CD4-positive, CD25-positive, alpha-beta regulatory T cell (primary cell): ENCODE measurements around the gene HTR1A. TPM values are rescaled to one million over a fixed set of nuclear protein-coding genes. Genes with fewer than 3 reads are reported as not detected.

Experiments used
- ATAC-seq, 2 donors: fragments of 150-1000 bp; cut with Tn5 transposase; one replicate each; pipeline ENCODE4 v1.10.0; 2021; ENCODE audit warnings: low read depth in 2 of 2, moderate number of reproducible peaks in 2 of 2, moderate library complexity in 1 of 2
- DNase-seq, 3 donors: peaks; one replicate each; pipeline versions ENCODE4 v3.0.0 to v3.0.0-alpha.2; 2012 to 2022; ENCODE audit warnings: mixed read lengths in 1 of 3
- H3K27ac ChIP-seq: one replicate; pipeline ENCODE4 v1.7.0; 2013; ENCODE audit warnings: mild to moderate bottlenecking, low read length; ENCODE audit not compliant: insufficient read depth, poor library complexity, severe bottlenecking
- H3K27me3 ChIP-seq: one replicate; pipeline ENCODE4 v1.7.0; 2013; ENCODE audit warnings: low read length; ENCODE audit not compliant: control insufficient read depth, insufficient read depth
- H3K36me3 ChIP-seq: one replicate; pipeline ENCODE4 v1.7.0; 2013; ENCODE audit warnings: mild to moderate bottlenecking, low read length, moderate library complexity; ENCODE audit not compliant: control insufficient read depth, insufficient read depth
- H3K4me1 ChIP-seq: 2 replicates; pipeline ENCODE4 v1.7.0; 2013; ENCODE audit warnings: mild to moderate bottlenecking, low read length; ENCODE audit not compliant: insufficient read depth, control insufficient read depth, poor library complexity, severe bottlenecking
- H3K4me3 ChIP-seq: one replicate; pipeline ENCODE4 v1.7.0; 2013; ENCODE audit warnings: low read depth, mild to moderate bottlenecking, low read length, moderate library complexity
- H3K9me3 ChIP-seq, 2 experiments: 1 replicate in 1 of 2; 2 replicates in 1 of 2; pipeline ENCODE4 v1.7.0; 2013; ENCODE audit warnings: low read length in 2 of 2, mild to moderate bottlenecking in 1 of 2, moderate library complexity in 1 of 2; ENCODE audit not compliant: control insufficient read depth in 2 of 2
- H3K27ac Mint-ChIP-seq, 3 donors: one replicate each; pipeline ENCODE4 v1.8.0; 2020 to 2022; ENCODE audit warnings: mild to moderate bottlenecking in 3 of 3, mixed read lengths in 3 of 3, moderate library complexity in 2 of 3
- H3K27me3 Mint-ChIP-seq: one replicate; pipeline ENCODE4 v1.8.0; 2022; ENCODE audit warnings: mild to moderate bottlenecking, mixed read lengths
- H3K36me3 Mint-ChIP-seq: one replicate; pipeline ENCODE4 v1.8.0; 2020; ENCODE audit warnings: mixed read lengths
- H3K4me1 Mint-ChIP-seq, 4 donors: one replicate each; pipeline ENCODE4 v1.8.0; 2020 to 2022; ENCODE audit warnings: mixed read lengths in 4 of 4, mild to moderate bottlenecking in 1 of 4
- H3K4me3 Mint-ChIP-seq, 4 donors: one replicate each; pipeline ENCODE4 v1.8.0; 2020 to 2022; ENCODE audit warnings: mild to moderate bottlenecking in 4 of 4, mixed read lengths in 4 of 4, moderate library complexity in 3 of 4
- H3K9me3 Mint-ChIP-seq, 7 donors: one replicate each; pipeline ENCODE4 v1.8.0; 2020 to 2022; ENCODE audit warnings: mixed read lengths in 7 of 7, mild to moderate bottlenecking in 3 of 7, moderate library complexity in 2 of 7
- polyA plus RNA-seq, 4 donors: library from polyadenylated mRNA; unstranded; fragments of 300-500 nt; fragmentation: Illumina TruSeq; gene quantifications; one replicate each; pipeline ENCODE4 v1.2.3, GENCODE V29; 2021
- total RNA-seq: library from RNA; stranded (reverse); gene quantifications from one replicate; pipeline ENCODE4 v1.2.3, GENCODE V29; 2022

The HTR1A gene
- total and polyA plus RNA-seq, 5 donors from 2014 or later = not detected

GRCh38 chr5:63961125-63961597, 1.1 kb downstream of the HTR1A start:
- no peaks in the 10 kb centered on the region for H3K36me3 Mint-ChIP-seq
- H3K9me3 ChIP-seq = peaks cover 0 to 3% of the 10 kb centered on the region in 2 experiments
- no peaks in the 10 kb centered on the region for H3K4me1 ChIP-seq
- ATAC-seq (no peak), DNase-seq (no peak)
- no peaks in the 10 kb centered on the region for H3K4me1 Mint-ChIP-seq
- no peaks in the 10 kb centered on the region for H3K36me3 ChIP-seq
- no peak overlapping the region for H3K4me3 ChIP-seq
- no peak overlapping the region for H3K27ac ChIP-seq
- H3K27me3 ChIP-seq = no peaks in the 10 kb centered on the region
- H3K27me3 Mint-ChIP-seq = peaks cover 10% of the 10 kb centered on the region
- peak overlapping the region in 1 of 3 donors; percentile 77 for H3K27ac Mint-ChIP-seq
- H3K9me3 Mint-ChIP-seq = peaks cover 0 to 11% (median 2%) of the 10 kb centered on the region in 7 donors
- H3K4me3 Mint-ChIP-seq = no peak overlapping the region

- H3K36me3 Mint-ChIP-seq = no peaks in the 10 kb centered on the region
These were observed 1.6 kb downstream of the HTR1A start for GRCh38 chr5:63960646-63961045.

GRCh38 chr5:63959177-63959982, 2.9 kb downstream of the HTR1A start:
- Mint-ChIP-seq H3K4me3 (no peak overlapping the region), H3K9me3 (peaks cover 4 to 16% (median 6%) of the 10 kb centered on the region in 7 donors), H3K27ac (peak overlapping the region in 1 of 3 donors; percentile 65), H3K36me3 (no peaks in the 10 kb centered on the region), H3K4me1 (no peaks in the 10 kb centered on the region), H3K27me3 (peaks cover 10% of the 10 kb centered on the region)
- H3K27ac ChIP-seq = no peak overlapping the region
- DNase-seq (no peak), ATAC-seq (no peak)
- peaks cover 0 to 3% of the 10 kb centered on the region in 2 experiments for H3K9me3 ChIP-seq
- H3K4me3 ChIP-seq = no peak overlapping the region
- no peaks in the 10 kb centered on the region for H3K4me1 ChIP-seq
- no peaks in the 10 kb centered on the region for H3K27me3 ChIP-seq
- no peaks in the 10 kb centered on the region for H3K36me3 ChIP-seq

More at GRCh38 chr5:63960646-63961045, 1.6 kb downstream of the HTR1A start:
- no peak for ATAC-seq
- Mint-ChIP-seq H3K4me1 (no peaks in the 10 kb centered on the region), H3K4me3 (no peak overlapping the region), H3K27ac (peak overlapping the region in 1 of 3 donors; percentile 77), H3K27me3 (peaks cover 10% of the 10 kb centered on the region), H3K9me3 (peaks cover 3 to 12% (median 5%) of the 10 kb centered on the region in 7 donors)
- no peak for DNase-seq
- Histone ChIP-seq H3K27ac (no peak overlapping the region), H3K27me3 (no peaks in the 10 kb centered on the region), H3K4me1 (no peaks in the 10 kb centered on the region), H3K9me3 (peaks cover 0 to 3% of the 10 kb centered on the region in 2 experiments), H3K4me3 (no peak overlapping the region), H3K36me3 (no peaks in the 10 kb centered on the region)

- H3K27me3 Mint-ChIP-seq = peaks cover 10% of the 10 kb centered on the region
- no peak overlapping the region for H3K4me3 Mint-ChIP-seq
- peaks cover 4 to 16% (median 6%) of the 10 kb centered on the region in 7 donors for H3K9me3 Mint-ChIP-seq
- Histone ChIP-seq H3K27me3 (no peaks in the 10 kb centered on the region), H3K4me3 (no peak overlapping the region), H3K9me3 (peaks cover 0 to 3% of the 10 kb centered on the region in 2 experiments), H3K4me1 (no peaks in the 10 kb centered on the region), H3K36me3 (no peaks in the 10 kb centered on the region), H3K27ac (no peak overlapping the region)
- peak overlapping the region in 1 of 3 donors; percentile 65 for H3K27ac Mint-ChIP-seq
- no peaks in the 10 kb centered on the region for H3K4me1 Mint-ChIP-seq
- no peaks in the 10 kb centered on the region for H3K36me3 Mint-ChIP-seq
- ATAC-seq (no peak), DNase-seq (no peak)
These were observed 3.6 kb downstream of the HTR1A start for GRCh38 chr5:63958654-63959053.

DNA sequence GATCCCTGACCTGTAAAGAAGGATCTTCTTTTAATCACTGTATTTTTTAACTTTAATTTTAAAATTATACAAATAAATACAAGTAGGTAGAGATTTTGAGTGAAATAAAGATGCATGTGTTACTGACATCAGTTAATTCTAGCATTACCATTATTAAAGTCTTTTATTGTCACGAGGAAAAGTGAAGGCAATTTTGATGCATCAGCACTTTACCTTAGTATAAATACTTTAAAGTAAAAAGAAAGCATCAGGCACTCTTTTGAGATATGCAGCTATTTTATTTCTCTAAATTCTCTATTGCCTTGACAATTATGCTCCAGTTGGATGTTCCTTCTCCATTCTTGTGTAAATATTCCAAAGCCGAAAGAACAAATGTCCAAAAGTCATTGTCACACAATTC, 4.6 kb downstream of the HTR1A start:
- no peaks in the 10 kb centered on the region for H3K27me3 ChIP-seq
- H3K4me1 ChIP-seq = no peaks in the 10 kb centered on the region
- H3K9me3 Mint-ChIP-seq = peaks cover 4 to 16% (median 7%) of the 10 kb centered on the region in 7 donors
- H3K27ac Mint-ChIP-seq = no peak overlapping the region
- peaks cover 0 to 3% of the 10 kb centered on the region in 2 experiments for H3K9me3 ChIP-seq
- no peak for ATAC-seq
- H3K36me3 ChIP-seq = no peaks in the 10 kb centered on the region
- H3K4me1 Mint-ChIP-seq = no peaks in the 10 kb centered on the region
- DNase-seq = no peak
- H3K4me3 ChIP-seq = no peak overlapping the region
- H3K27ac ChIP-seq = no peak overlapping the region
- peaks cover 10% of the 10 kb centered on the region for H3K27me3 Mint-ChIP-seq
- H3K36me3 Mint-ChIP-seq = no peaks in the 10 kb centered on the region
- H3K4me3 Mint-ChIP-seq = no peak overlapping the region

GRCh38 chr5:63953217-63953616, 9.0 kb downstream of the HTR1A start:
- H3K9me3 Mint-ChIP-seq = peaks cover 3 to 11% (median 5%) of the 10 kb centered on the region in 7 donors
- no peaks in the 10 kb centered on the region for H3K36me3 Mint-ChIP-seq
- Histone ChIP-seq H3K27ac (no peak overlapping the region), H3K36me3 (no peaks in the 10 kb centered on the region), H3K27me3 (no peaks in the 10 kb centered on the region), H3K4me3 (no peak overlapping the region), H3K9me3 (no peaks in the 10 kb centered on the region), H3K4me1 (no peaks in the 10 kb centered on the region)
- DNase-seq (no peak), ATAC-seq (no peak)
- no peak overlapping the region for H3K4me3 Mint-ChIP-seq
- H3K4me1 Mint-ChIP-seq = no peaks in the 10 kb centered on the region
- H3K27ac Mint-ChIP-seq = no peak overlapping the region
- no peaks in the 10 kb centered on the region for H3K27me3 Mint-ChIP-seq

GRCh38 chr5:63935103-63935502, 27.1 kb downstream of the HTR1A start:
- Histone ChIP-seq H3K36me3 (no peaks in the 10 kb centered on the region), H3K9me3 (no peaks in the 10 kb centered on the region), H3K4me1 (no peaks in the 10 kb centered on the region), H3K27ac (no peak overlapping the region), H3K4me3 (no peak overlapping the region), H3K27me3 (no peaks in the 10 kb centered on the region)
- ATAC-seq (no peak), DNase-seq (no peak)
- H3K9me3 Mint-ChIP-seq = peaks cover 0 to 6% (median 1%) of the 10 kb centered on the region in 7 donors
- H3K4me1 Mint-ChIP-seq = no peaks in the 10 kb centered on the region
- no peak overlapping the region for H3K27ac Mint-ChIP-seq
- no peak overlapping the region for H3K4me3 Mint-ChIP-seq
- H3K36me3 Mint-ChIP-seq = no peaks in the 10 kb centered on the region
- no peaks in the 10 kb centered on the region for H3K27me3 Mint-ChIP-seq

GRCh38 chr5:63931836-63932235, 30.4 kb downstream of the HTR1A start:
- H3K4me1 ChIP-seq = no peaks in the 10 kb centered on the region
- Mint-ChIP-seq H3K27ac (no peak overlapping the region), H3K27me3 (no peaks in the 10 kb centered on the region), H3K36me3 (no peaks in the 10 kb centered on the region), H3K4me1 (no peaks in the 10 kb centered on the region), H3K9me3 (peaks cover 3 to 9% (median 6%) of the 10 kb centered on the region in 7 donors), H3K4me3 (no peak overlapping the region)
- H3K36me3 ChIP-seq = no peaks in the 10 kb centered on the region
- H3K27me3 ChIP-seq = no peaks in the 10 kb centered on the region
- no peaks in the 10 kb centered on the region for H3K9me3 ChIP-seq
- ATAC-seq (no peak), DNase-seq (no peak)
- no peak overlapping the region for H3K27ac ChIP-seq
- H3K4me3 ChIP-seq = no peak overlapping the region
